Colonic mucosa (tissue), 4 donors: ENCODE results near the gene DCUN1D5. TPM values are rescaled to one million over a fixed set of nuclear protein-coding genes. Genes with fewer than 3 reads are reported as not detected.

ENCODE experiments used
- DNase-seq: peaks from one replicate; pipeline ENCODE4 v3.0.0-alpha.2; 2020
- H3K27ac ChIP-seq: fragments of 200-600 bp; one replicate; pipeline ENCODE4 v1.8.0; 2021
- H3K27me3 ChIP-seq: fragments of 200-600 bp; one replicate; pipeline ENCODE4 v1.8.0; 2021
- H3K36me3 ChIP-seq: fragments of 200-600 bp; one replicate; pipeline ENCODE4 v1.8.0; 2021
- H3K4me1 ChIP-seq: fragments of 200-600 bp; one replicate; pipeline ENCODE4 v1.8.0; 2021; ENCODE audit warnings: mild to moderate bottlenecking
- H3K4me3 ChIP-seq: fragments of 200-600 bp; one replicate; pipeline ENCODE4 v1.8.0; 2021
- H3K9ac ChIP-seq, 2 donors: one replicate each; pipeline ENCODE4 v1.7.0; 2013; ENCODE audit warnings: control low read depth in 2 of 2, low read depth in 2 of 2, low read length in 2 of 2
- H3K9me3 ChIP-seq: fragments of 200-600 bp; one replicate; pipeline ENCODE4 v1.8.0; 2021
- intact Hi-C: fragments of 100-400 bp; cut with DNase I; formaldehyde crosslinking; loops from one replicate; pipeline ENCODE4 v1.14.1; 2022
- total RNA-seq, 2 donors: library from RNA; stranded (reverse); fragmentation: NEBNext Ultra II Directional in 1 of 2; extraction: Animal tissue kit (Norgen Biotek cat#: 25700) in 1 of 2; gene quantifications; one replicate each; pipeline ENCODE4 v1.2.1, GENCODE V29; 2021
- TF ChIP-seq, protein P1 (sequence below): fragments of 200-600 bp; IDR thresholded peaks from one replicate; pipeline ENCODE4 v1.8.0; 2022; ENCODE audit warnings: antibody characterized with exemption, mild to moderate bottlenecking
- donor health status: healthy.
- donor health status: DM: no; HTN: no; CAD: no.
- donor health status: DM: no; HTN: no; CAD: no.

Gene DCUN1D5
- total RNA-seq, 2 donors from 2014 or later, result 14.7 to 25.4 TPM

DNA sequence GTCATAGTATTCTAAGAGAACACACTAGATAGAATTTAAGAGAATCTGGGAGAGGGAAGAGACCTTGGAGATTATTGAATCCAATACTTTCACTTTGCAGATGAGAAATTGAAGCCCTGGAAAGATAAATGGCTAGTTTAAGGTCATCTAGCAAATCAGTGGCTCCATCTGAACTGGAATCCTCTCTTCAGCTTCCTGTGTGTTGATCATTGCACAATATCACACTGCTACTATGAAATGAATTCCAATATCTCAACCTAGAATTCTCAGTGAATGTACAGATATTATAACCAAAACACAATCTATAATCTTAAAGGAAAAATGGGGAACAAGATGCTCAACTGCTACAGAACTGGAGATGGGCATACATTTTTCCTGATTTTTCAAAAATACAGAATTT lies 44.1 kb downstream of the DCUN1D5 start:
- intact Hi-C loops, result no loop called here
- no peaks in the 10 kb centered on the region for H3K36me3 ChIP-seq
- no peak for DNase-seq
- H3K27ac ChIP-seq, result no peak overlapping the region
- H3K4me3 ChIP-seq, result no peak overlapping the region
- no peaks in the 10 kb centered on the region for H3K9me3 ChIP-seq
- H3K27me3 ChIP-seq, result no peaks in the 10 kb centered on the region
- TF ChIP-seq, protein P1, sequence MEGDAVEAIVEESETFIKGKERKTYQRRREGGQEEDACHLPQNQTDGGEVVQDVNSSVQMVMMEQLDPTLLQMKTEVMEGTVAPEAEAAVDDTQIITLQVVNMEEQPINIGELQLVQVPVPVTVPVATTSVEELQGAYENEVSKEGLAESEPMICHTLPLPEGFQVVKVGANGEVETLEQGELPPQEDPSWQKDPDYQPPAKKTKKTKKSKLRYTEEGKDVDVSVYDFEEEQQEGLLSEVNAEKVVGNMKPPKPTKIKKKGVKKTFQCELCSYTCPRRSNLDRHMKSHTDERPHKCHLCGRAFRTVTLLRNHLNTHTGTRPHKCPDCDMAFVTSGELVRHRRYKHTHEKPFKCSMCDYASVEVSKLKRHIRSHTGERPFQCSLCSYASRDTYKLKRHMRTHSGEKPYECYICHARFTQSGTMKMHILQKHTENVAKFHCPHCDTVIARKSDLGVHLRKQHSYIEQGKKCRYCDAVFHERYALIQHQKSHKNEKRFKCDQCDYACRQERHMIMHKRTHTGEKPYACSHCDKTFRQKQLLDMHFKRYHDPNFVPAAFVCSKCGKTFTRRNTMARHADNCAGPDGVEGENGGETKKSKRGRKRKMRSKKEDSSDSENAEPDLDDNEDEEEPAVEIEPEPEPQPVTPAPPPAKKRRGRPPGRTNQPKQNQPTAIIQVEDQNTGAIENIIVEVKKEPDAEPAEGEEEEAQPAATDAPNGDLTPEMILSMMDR, result no peak
- no peaks in the 10 kb centered on the region for H3K4me1 ChIP-seq
- no peak overlapping the region for H3K9ac ChIP-seq

DNA sequence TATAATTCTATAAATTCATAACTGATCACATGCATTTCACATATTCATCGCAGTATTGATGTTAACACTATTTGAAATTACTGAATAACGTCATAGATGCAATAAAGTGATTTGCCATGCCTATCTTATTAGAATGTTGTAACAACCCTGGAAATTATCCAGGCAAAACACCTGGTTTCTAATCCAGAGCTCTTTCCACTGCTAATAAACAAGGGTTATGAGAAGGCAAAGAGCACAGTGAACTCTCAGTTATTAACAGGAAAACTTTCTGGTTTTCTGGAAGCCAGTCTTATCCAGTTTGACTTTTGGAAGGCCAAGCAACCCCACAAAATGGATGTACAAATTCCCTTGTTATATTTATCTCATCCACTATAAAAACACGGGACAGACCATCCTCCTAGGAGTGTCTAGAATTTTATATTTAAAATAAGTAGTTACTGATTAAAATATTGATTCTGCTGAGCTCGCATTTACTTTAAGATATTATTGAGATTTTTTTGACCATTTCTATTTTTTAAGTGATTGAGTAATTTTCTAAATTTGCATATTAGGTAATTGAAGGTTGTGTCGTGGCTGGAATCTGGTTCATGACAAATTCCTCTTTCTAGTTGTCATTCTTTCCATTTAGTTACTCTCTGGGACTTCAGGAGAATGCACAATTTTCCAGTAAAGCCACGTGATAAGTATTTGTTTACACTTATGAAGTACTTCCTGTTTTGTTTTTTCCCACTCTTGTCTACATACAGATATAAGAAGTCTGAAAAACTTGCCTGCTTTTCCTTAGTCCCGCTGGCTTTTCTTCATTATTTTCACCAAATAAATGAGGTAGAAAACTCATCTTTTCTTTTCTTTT lies 47.9 kb downstream of the DCUN1D5 start:
- Histone ChIP-seq H3K4me1 (no peaks in the 10 kb centered on the region), H3K27me3 (no peaks in the 10 kb centered on the region), H3K27ac (no peak overlapping the region), H3K4me3 (no peak overlapping the region), H3K36me3 (no peaks in the 10 kb centered on the region), H3K9ac (no peak overlapping the region), H3K9me3 (no peaks in the 10 kb centered on the region)
- intact Hi-C loops, result no loop called here
- TF ChIP-seq, protein P1, result no peak
- no peak for DNase-seq

DNA sequence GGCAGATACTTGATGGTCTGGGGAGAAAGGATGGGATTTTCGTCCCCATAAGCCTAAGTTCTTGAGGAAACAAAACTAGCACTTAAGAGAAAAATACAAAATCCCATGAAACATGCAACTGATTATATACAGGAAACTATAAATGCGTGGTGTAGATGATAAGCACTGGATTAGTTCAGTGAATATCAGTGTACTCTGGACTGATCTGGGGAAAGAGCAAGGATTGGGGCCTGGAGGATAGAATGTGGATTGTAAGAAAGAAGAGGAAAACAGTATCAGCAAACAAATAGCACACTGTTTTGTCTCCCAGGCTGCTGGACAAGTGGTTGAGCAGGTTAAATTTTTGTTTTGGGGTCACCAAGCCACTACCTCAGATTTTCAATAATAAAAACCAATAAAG lies 49.8 kb downstream of the DCUN1D5 start:
- DNase-seq, result no peak
- Histone ChIP-seq H3K4me3 (no peak overlapping the region), H3K36me3 (no peaks in the 10 kb centered on the region), H3K27me3 (no peaks in the 10 kb centered on the region), H3K27ac (no peak overlapping the region), H3K9me3 (no peaks in the 10 kb centered on the region), H3K9ac (no peak overlapping the region), H3K4me1 (no peaks in the 10 kb centered on the region)
- intact Hi-C loops, result no loop called here
- TF ChIP-seq, protein P1, result no peak

DNA sequence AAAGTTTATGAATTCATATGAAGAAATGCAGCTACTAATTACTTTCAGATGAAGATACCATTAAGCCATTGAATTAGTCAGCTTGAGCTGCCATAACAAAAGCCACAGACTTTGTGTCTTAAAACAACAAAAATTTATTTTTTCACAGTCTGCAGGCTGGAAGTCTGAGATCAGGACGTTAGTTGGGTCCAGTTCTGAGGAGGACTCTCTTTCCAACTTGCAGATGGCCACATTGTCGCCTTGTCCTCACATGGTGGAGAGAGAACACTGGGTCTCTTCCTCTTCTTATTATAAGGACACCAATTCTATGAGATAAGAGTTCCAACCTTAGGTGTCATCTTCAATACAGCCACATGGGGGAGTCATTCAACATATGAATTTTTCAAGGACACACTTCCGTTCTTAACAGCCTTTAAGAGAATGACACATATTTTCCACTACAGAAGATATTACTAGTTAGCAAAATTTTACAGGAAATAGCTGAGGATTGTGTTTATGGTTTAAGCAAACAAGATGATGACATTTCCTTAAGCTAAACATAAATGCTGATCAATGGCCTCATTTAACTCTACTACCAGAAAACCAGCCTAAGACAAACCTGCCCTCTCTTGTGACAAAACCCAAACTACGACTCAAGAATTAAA lies 56.0 kb downstream of the DCUN1D5 start:
- no peak overlapping the region for H3K27ac ChIP-seq
- DNase-seq, result peak; percentile 64

DNA sequence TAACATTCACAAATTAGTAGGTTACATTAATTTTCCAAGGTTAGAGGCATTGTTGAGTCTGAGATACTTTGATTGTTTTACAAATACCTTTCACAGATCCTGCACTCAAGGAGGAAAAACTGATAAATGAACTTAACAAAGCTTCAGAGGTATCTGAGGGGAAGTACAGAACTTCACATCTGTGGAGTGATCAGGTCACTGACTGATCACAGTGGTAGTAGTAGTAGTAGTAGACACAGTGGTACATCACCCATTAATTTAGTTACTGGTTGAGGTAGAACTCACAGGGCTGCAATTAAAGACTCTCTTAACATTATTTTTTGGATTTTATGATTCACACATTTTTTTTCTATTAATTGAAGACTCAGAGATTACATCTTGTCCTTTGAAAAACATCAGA lies 56.7 kb downstream of the DCUN1D5 start:
- Histone ChIP-seq H3K36me3 (no peaks in the 10 kb centered on the region), H3K9ac (no peak overlapping the region), H3K9me3 (no peaks in the 10 kb centered on the region), H3K27ac (no peak overlapping the region), H3K4me1 (no peaks in the 10 kb centered on the region), H3K27me3 (no peaks in the 10 kb centered on the region), H3K4me3 (no peak overlapping the region)
- intact Hi-C loops, result no loop called here
- TF ChIP-seq, protein P1, result no peak
- no peak for DNase-seq

More for the DNA sequence above, 56.0 kb downstream of the DCUN1D5 start:
- TF ChIP-seq, protein P1, result peak; percentile 45
- no peaks in the 10 kb centered on the region for H3K36me3 ChIP-seq
- no peaks in the 10 kb centered on the region for H3K27me3 ChIP-seq
- intact Hi-C loops, result no loop called here
- H3K9ac ChIP-seq, result no peak overlapping the region
- no peak overlapping the region for H3K4me3 ChIP-seq
- H3K4me1 ChIP-seq, result no peaks in the 10 kb centered on the region
- no peaks in the 10 kb centered on the region for H3K9me3 ChIP-seq
